Measurements from ENCODE around the gene MATK. TPM values are rescaled to one million over a fixed set of nuclear protein-coding genes. Genes with fewer than 3 reads are reported as not detected.
"Not testable (repeated sequence)": the region's sequence is repeated elsewhere in the genome, so short reads cannot be mapped to it uniquely, and the experiment has no call there.

MATK gene
- total RNA-seq, 1 experiment from 2014 or later, result 3.9 TPM

- no peak for DNase-seq
- H3K27me3 ChIP-seq, result no peaks in the 10 kb centered on the region
- H3K36me3 ChIP-seq, result no peaks in the 10 kb centered on the region
- no peak overlapping the region for H3K4me3 ChIP-seq
- no peaks in the 10 kb centered on the region for H3K9me3 ChIP-seq
Observed at GRCh38 chr19:3818918-3819317, 32.7 kb upstream of the MATK start.

- Histone ChIP-seq H3K27me3 (no peaks in the 10 kb centered on the region), H3K36me3 (no peaks in the 10 kb centered on the region), H3K9me3 (no peaks in the 10 kb centered on the region), H3K4me3 (no peak overlapping the region)
- DNase-seq, result no peak
Observed at GRCh38 chr19:3818466-3818865, 32.3 kb upstream of the MATK start.

- H3K27me3 ChIP-seq, result no peaks in the 10 kb centered on the region
- H3K9me3 ChIP-seq, result no peaks in the 10 kb centered on the region
- H3K36me3 ChIP-seq, result no peaks in the 10 kb centered on the region
- no peak for DNase-seq
- no peak overlapping the region for H3K4me3 ChIP-seq
Observed at GRCh38 chr19:3817761-3818160, 31.6 kb upstream of the MATK start.

GRCh38 chr19:3816566-3817218, 30.5 kb upstream of the MATK start:
- no peak for DNase-seq
- Histone ChIP-seq H3K27me3 (no peaks in the 10 kb centered on the region), H3K9me3 (no peaks in the 10 kb centered on the region)

GRCh38 chr19:3816148-3816547, 30.0 kb upstream of the MATK start:
- H3K36me3 ChIP-seq, H3K9me3 ChIP-seq, DNase-seq, H3K4me3 ChIP-seq, H3K27me3 ChIP-seq: not testable (repeated sequence)

More at GRCh38 chr19:3816566-3817218, 30.5 kb upstream of the MATK start:
- no peak overlapping the region for H3K4me3 ChIP-seq
- no peaks in the 10 kb centered on the region for H3K36me3 ChIP-seq

- Histone ChIP-seq H3K36me3 (no peaks in the 10 kb centered on the region), H3K4me3 (no peak overlapping the region), H3K27me3 (no peaks in the 10 kb centered on the region), H3K9me3 (no peaks in the 10 kb centered on the region)
- no peak for DNase-seq
Observed at GRCh38 chr19:3814648-3815047, 28.5 kb upstream of the MATK start.

GRCh38 chr19:3813473-3814392, 27.6 kb upstream of the MATK start:
- DNase-seq, result no peak
- no peaks in the 10 kb centered on the region for H3K9me3 ChIP-seq
- H3K27me3 ChIP-seq, result no peaks in the 10 kb centered on the region
- H3K36me3 ChIP-seq, result no peaks in the 10 kb centered on the region
- H3K4me3 ChIP-seq, result no peak overlapping the region

GRCh38 chr19:3810708-3811355, 24.7 kb upstream of the MATK start:
- no peaks in the 10 kb centered on the region for H3K27me3 ChIP-seq
- no peaks in the 10 kb centered on the region for H3K9me3 ChIP-seq
- DNase-seq, result no peak
- H3K4me3 ChIP-seq, result no peak overlapping the region
- no peaks in the 10 kb centered on the region for H3K36me3 ChIP-seq

- no peak for DNase-seq
- no peaks in the 10 kb centered on the region for H3K36me3 ChIP-seq
- no peaks in the 10 kb centered on the region for H3K9me3 ChIP-seq
- no peak overlapping the region for H3K4me3 ChIP-seq
- H3K27me3 ChIP-seq, result no peaks in the 10 kb centered on the region
Observed at GRCh38 chr19:3809881-3810707, 23.9 kb upstream of the MATK start.

- Histone ChIP-seq H3K36me3 (no peaks in the 10 kb centered on the region), H3K9me3 (no peaks in the 10 kb centered on the region), H3K27me3 (no peaks in the 10 kb centered on the region), H3K4me3 (no peak overlapping the region)
- DNase-seq, result no peak
Observed at GRCh38 chr19:3808420-3809143, 22.4 kb upstream of the MATK start.

- H3K9me3 ChIP-seq, result no peaks in the 10 kb centered on the region
- no peak overlapping the region for H3K4me3 ChIP-seq
- no peak for DNase-seq
- no peaks in the 10 kb centered on the region for H3K36me3 ChIP-seq
- no peaks in the 10 kb centered on the region for H3K27me3 ChIP-seq
Observed at GRCh38 chr19:3807574-3808354, 21.6 kb upstream of the MATK start.

GRCh38 chr19:3807131-3807480, 20.9 kb upstream of the MATK start:
- no peak overlapping the region for H3K4me3 ChIP-seq
- no peaks in the 10 kb centered on the region for H3K9me3 ChIP-seq
- H3K36me3 ChIP-seq, result no peaks in the 10 kb centered on the region
- H3K27me3 ChIP-seq, result no peaks in the 10 kb centered on the region
- DNase-seq, result no peak

- Histone ChIP-seq H3K36me3 (no peaks in the 10 kb centered on the region), H3K27me3 (no peaks in the 10 kb centered on the region), H3K4me3 (no peak overlapping the region), H3K9me3 (no peaks in the 10 kb centered on the region)
- DNase-seq, result no peak
Observed at GRCh38 chr19:3805859-3806258, 19.7 kb upstream of the MATK start.

GRCh38 chr19:3804429-3804828, 18.2 kb upstream of the MATK start:
- H3K4me3 ChIP-seq, result no peak overlapping the region
- no peaks in the 10 kb centered on the region for H3K27me3 ChIP-seq
- H3K9me3 ChIP-seq, result no peaks in the 10 kb centered on the region
- H3K36me3 ChIP-seq, result no peaks in the 10 kb centered on the region
- DNase-seq, result no peak

GRCh38 chr19:3803986-3804385, 17.8 kb upstream of the MATK start:
- DNase-seq, result no peak
- Histone ChIP-seq H3K9me3 (no peaks in the 10 kb centered on the region), H3K36me3 (no peaks in the 10 kb centered on the region), H3K4me3 (no peak overlapping the region), H3K27me3 (no peaks in the 10 kb centered on the region)

Measured in MG63 (cell line).